ENCODE data around the gene ARMH4. TPM values are rescaled to one million over a fixed set of nuclear protein-coding genes. Genes with fewer than 3 reads are reported as not detected.

ARMH4 gene
- total RNA-seq, 2 experiments from 2014 or later: not detected

GRCh38 chr14:58068306-58068705 is 83.7 kb downstream of the ARMH4 start:
- H3K36me3 Mint-ChIP-seq (ENCODE audit: low read depth): no peaks in the 10 kb centered on the region
- no peak for ATAC-seq
- CTCF ChIA-PET: no interaction called here
- no peak for DNase-seq
- H3K9me3 Mint-ChIP-seq (ENCODE audit: insufficient read depth): no peaks in the 10 kb centered on the region
- peaks cover 2% of the 10 kb centered on the region for H3K27me3 Mint-ChIP-seq (ENCODE audit: low read depth)
- POLR2A ChIA-PET: no interaction called here
- H3K27ac Mint-ChIP-seq: no peak overlapping the region
- H3K4me1 Mint-ChIP-seq (ENCODE audit: low read depth): no peaks in the 10 kb centered on the region
- H3K4me3 Mint-ChIP-seq: no peak overlapping the region

- ChIA-PET POLR2A (no interaction called here), CTCF (no interaction called here)
- no peaks in the 10 kb centered on the region for H3K4me1 Mint-ChIP-seq (ENCODE audit: low read depth)
- no peaks in the 10 kb centered on the region for H3K9me3 Mint-ChIP-seq (ENCODE audit: insufficient read depth)
- ATAC-seq (no peak), DNase-seq (no peak)
- no peak overlapping the region for H3K27ac Mint-ChIP-seq
- no peaks in the 10 kb centered on the region for H3K36me3 Mint-ChIP-seq (ENCODE audit: low read depth)
- no peak overlapping the region for H3K4me3 Mint-ChIP-seq
- peaks cover 5% of the 10 kb centered on the region for H3K27me3 Mint-ChIP-seq (ENCODE audit: low read depth)
These were observed 85.9 kb downstream of the ARMH4 start for GRCh38 chr14:58066115-58066514.

GRCh38 chr14:58061581-58061980 is 90.4 kb downstream of the ARMH4 start:
- H3K9me3 Mint-ChIP-seq (ENCODE audit: insufficient read depth): no peaks in the 10 kb centered on the region
- no peak overlapping the region for H3K27ac Mint-ChIP-seq
- ATAC-seq (no peak), DNase-seq (no peak)
- no peaks in the 10 kb centered on the region for H3K36me3 Mint-ChIP-seq (ENCODE audit: low read depth)
- peaks cover 7% of the 10 kb centered on the region for H3K27me3 Mint-ChIP-seq (ENCODE audit: low read depth)
- POLR2A ChIA-PET: no interaction called here
- H3K4me1 Mint-ChIP-seq (ENCODE audit: low read depth): no peaks in the 10 kb centered on the region
- H3K4me3 Mint-ChIP-seq: no peak overlapping the region
- CTCF ChIA-PET: interaction anchor here (1.0 to 1.2 kb wide), 2 partner anchors 8 to 12 kb away, joined by 3 read pairs; no protein-coding TSS in a partner anchor

- no peak for ATAC-seq
- no peak overlapping the region for H3K4me3 Mint-ChIP-seq
- H3K27me3 Mint-ChIP-seq (ENCODE audit: low read depth): peaks cover 10% of the 10 kb centered on the region
- no peak for DNase-seq
- H3K9me3 Mint-ChIP-seq (ENCODE audit: insufficient read depth): no peaks in the 10 kb centered on the region
- H3K4me1 Mint-ChIP-seq (ENCODE audit: low read depth): no peaks in the 10 kb centered on the region
- no peaks in the 10 kb centered on the region for H3K36me3 Mint-ChIP-seq (ENCODE audit: low read depth)
- H3K27ac Mint-ChIP-seq: no peak overlapping the region
- CTCF ChIA-PET: no interaction called here
- POLR2A ChIA-PET: no interaction called here
These were observed 91.1 kb downstream of the ARMH4 start for GRCh38 chr14:58060898-58061297.

- Mint-ChIP-seq H3K9me3 (ENCODE audit: insufficient read depth) (no peaks in the 10 kb centered on the region), H3K36me3 (ENCODE audit: low read depth) (no peaks in the 10 kb centered on the region), H3K27me3 (ENCODE audit: low read depth) (peaks cover 10% of the 10 kb centered on the region), H3K4me3 (no peak overlapping the region), H3K27ac (no peak overlapping the region), H3K4me1 (ENCODE audit: low read depth) (no peaks in the 10 kb centered on the region)
- ChIA-PET CTCF (interaction anchor here (1.3 kb wide), 1 partner anchor 13 kb away, joined by 3 read pairs; no protein-coding TSS in a partner anchor), POLR2A (no interaction called here)
- ATAC-seq (no peak), DNase-seq (no peak)
These were observed 91.9 kb downstream of the ARMH4 start for GRCh38 chr14:58060077-58060476.

GRCh38 chr14:58059126-58059525 is 92.9 kb downstream of the ARMH4 start:
- Mint-ChIP-seq H3K27ac (no peak overlapping the region), H3K4me1 (ENCODE audit: low read depth) (no peaks in the 10 kb centered on the region)
- POLR2A ChIA-PET: no interaction called here

GRCh38 chr14:58055497-58056010 is 96.5 kb downstream of the ARMH4 start:
- ChIA-PET POLR2A (no interaction called here), CTCF (no interaction called here)
- no peak for DNase-seq
- Mint-ChIP-seq H3K36me3 (ENCODE audit: low read depth) (no peaks in the 10 kb centered on the region), H3K4me3 (no peak overlapping the region), H3K9me3 (ENCODE audit: insufficient read depth) (no peaks in the 10 kb centered on the region), H3K27me3 (ENCODE audit: low read depth) (peaks cover 6% of the 10 kb centered on the region), H3K4me1 (ENCODE audit: low read depth) (no peaks in the 10 kb centered on the region), H3K27ac (no peak overlapping the region)
- no peak for ATAC-seq

More at GRCh38 chr14:58059126-58059525, 92.9 kb downstream of the ARMH4 start:
- Mint-ChIP-seq H3K27me3 (ENCODE audit: low read depth) (peaks cover 10% of the 10 kb centered on the region), H3K9me3 (ENCODE audit: insufficient read depth) (no peaks in the 10 kb centered on the region), H3K36me3 (ENCODE audit: low read depth) (no peaks in the 10 kb centered on the region), H3K4me3 (no peak overlapping the region)
- CTCF ChIA-PET: interaction anchor here (0.8 to 1.3 kb wide), 2 partner anchors 13 to 14 kb away, joined by 3 to 4 read pairs; no protein-coding TSS in a partner anchor
- no peak for ATAC-seq
- no peak for DNase-seq

- DNase-seq: no peak
- ATAC-seq: no peak
- Mint-ChIP-seq H3K9me3 (ENCODE audit: insufficient read depth) (no peaks in the 10 kb centered on the region), H3K27me3 (ENCODE audit: low read depth) (peaks cover 3% of the 10 kb centered on the region), H3K27ac (no peak overlapping the region), H3K4me3 (no peak overlapping the region), H3K36me3 (ENCODE audit: low read depth) (no peaks in the 10 kb centered on the region), H3K4me1 (ENCODE audit: low read depth) (no peaks in the 10 kb centered on the region)
- ChIA-PET CTCF (no interaction called here), POLR2A (no interaction called here)
These were observed 97.9 kb downstream of the ARMH4 start for GRCh38 chr14:58054100-58054499.

- CTCF ChIA-PET: no interaction called here
- DNase-seq: no peak
- no peak for ATAC-seq
- POLR2A ChIA-PET: no interaction called here
- Mint-ChIP-seq H3K27me3 (ENCODE audit: low read depth) (peaks cover 3% of the 10 kb centered on the region), H3K4me1 (ENCODE audit: low read depth) (no peaks in the 10 kb centered on the region), H3K27ac (no peak overlapping the region), H3K9me3 (ENCODE audit: insufficient read depth) (no peaks in the 10 kb centered on the region), H3K36me3 (ENCODE audit: low read depth) (no peaks in the 10 kb centered on the region), H3K4me3 (no peak overlapping the region)
These were observed 103.8 kb downstream of the ARMH4 start for GRCh38 chr14:58048219-58048618.

- ATAC-seq (no peak), DNase-seq (no peak)
- no peak overlapping the region for H3K27ac Mint-ChIP-seq
- CTCF ChIA-PET: no interaction called here
- no peak overlapping the region for H3K4me3 Mint-ChIP-seq
- POLR2A ChIA-PET: interaction anchor here (0.6 kb wide), 1 partner anchor 30 kb away, joined by 3 read pairs; no protein-coding TSS in a partner anchor
- H3K4me1 Mint-ChIP-seq (ENCODE audit: low read depth): no peaks in the 10 kb centered on the region
- no peaks in the 10 kb centered on the region for H3K27me3 Mint-ChIP-seq (ENCODE audit: low read depth)
- H3K36me3 Mint-ChIP-seq (ENCODE audit: low read depth): no peaks in the 10 kb centered on the region
- H3K9me3 Mint-ChIP-seq (ENCODE audit: insufficient read depth): no peaks in the 10 kb centered on the region
These were observed 124.1 kb downstream of the ARMH4 start for GRCh38 chr14:58027904-58028303.

GRCh38 chr14:58026967-58027366 is 125.0 kb downstream of the ARMH4 start:
- ChIA-PET POLR2A (no interaction called here), CTCF (no interaction called here)
- no peak for DNase-seq
- Mint-ChIP-seq H3K36me3 (ENCODE audit: low read depth) (no peaks in the 10 kb centered on the region), H3K4me3 (no peak overlapping the region), H3K27me3 (ENCODE audit: low read depth) (no peaks in the 10 kb centered on the region), H3K4me1 (ENCODE audit: low read depth) (no peaks in the 10 kb centered on the region), H3K27ac (no peak overlapping the region), H3K9me3 (ENCODE audit: insufficient read depth) (no peaks in the 10 kb centered on the region)
- ATAC-seq: no peak

GRCh38 chr14:58026219-58026618 is 125.8 kb downstream of the ARMH4 start:
- DNase-seq: no peak
- Mint-ChIP-seq H3K27me3 (ENCODE audit: low read depth) (no peaks in the 10 kb centered on the region), H3K9me3 (ENCODE audit: insufficient read depth) (no peaks in the 10 kb centered on the region), H3K4me1 (ENCODE audit: low read depth) (no peaks in the 10 kb centered on the region), H3K4me3 (no peak overlapping the region), H3K36me3 (ENCODE audit: low read depth) (no peaks in the 10 kb centered on the region), H3K27ac (no peak overlapping the region)
- POLR2A ChIA-PET: no interaction called here
- ATAC-seq: no peak
- CTCF ChIA-PET: no interaction called here

GRCh38 chr14:58014778-58015177 is 137.2 kb downstream of the ARMH4 start:
- Mint-ChIP-seq H3K27ac (no peak overlapping the region), H3K9me3 (ENCODE audit: insufficient read depth) (no peaks in the 10 kb centered on the region), H3K27me3 (ENCODE audit: low read depth) (peaks cover 4% of the 10 kb centered on the region), H3K4me1 (ENCODE audit: low read depth) (no peaks in the 10 kb centered on the region), H3K4me3 (no peak overlapping the region), H3K36me3 (ENCODE audit: low read depth) (no peaks in the 10 kb centered on the region)
- DNase-seq: no peak
- POLR2A ChIA-PET: no interaction called here
- CTCF ChIA-PET: no interaction called here
- no peak for ATAC-seq
